B cell (primary cell): Measurements from ENCODE around the gene SLC13A4. TPM values are rescaled to one million over a fixed set of nuclear protein-coding genes. Genes with fewer than 3 reads are reported as not detected.

Source experiments
- ATAC-seq: fragments of 200-7000 bp; cut with Tn5 transposase; one replicate; pipeline ENCODE4 v1.10.0; 2021; ENCODE audit warnings: low read depth, mild to moderate bottlenecking, moderate number of reproducible peaks, moderate library complexity
- CTCF ChIA-PET: fragments of 350-600 bp; sonication (Branson Sonifier 250); formaldehyde crosslinking; loops from one replicate; lab custom pipeline; 2021; ENCODE audit warnings: antibody characterized with exemption, inconsistent platforms; lab: Charles Lee
- POLR2A ChIA-PET: fragments of 350-600 bp; sonication (Branson Sonifier 250); formaldehyde crosslinking; loops from one replicate; lab custom pipeline; 2021; ENCODE audit warnings: antibody characterized with exemption; lab: Charles Lee
- DNase-seq: peaks from one replicate; pipeline ENCODE4 v3.0.0; 2013
- H2AFZ ChIP-seq: 2 replicates; pipeline ENCODE4 v1.6.1; 2012; ENCODE audit warnings: mild to moderate bottlenecking, low read depth, low read length; ENCODE audit not compliant: insufficient read depth, poor library complexity, severe bottlenecking
- H3K27ac ChIP-seq, 2 donors: 1 replicate in 1 of 2; 2 replicates in 1 of 2; pipeline ENCODE4 v1.5.1; 2012 to 2013; ENCODE audit warnings: low read length in 2 of 2, mild to moderate bottlenecking in 2 of 2, moderate library complexity in 1 of 2
- H3K27me3 ChIP-seq, 4 experiments: fragments of 200-600 bp in 1 of 4; sonication (generic) in 1 of 4; replicated peaks in 1 of 4; 1 replicate in 2 of 4; 2 replicates in 2 of 4; pipeline versions ENCODE4 v1.6.1 to v1.7.0; 2013 to 2016; ENCODE audit warnings: low read length in 3 of 4, mild to moderate bottlenecking in 2 of 4, mixed read lengths in 1 of 4, moderate library complexity in 1 of 4; ENCODE audit not compliant: insufficient read depth in 4 of 4, control insufficient read depth in 3 of 4; ENCODE audit errors: control extremely low read depth in 1 of 4
- H3K36me3 ChIP-seq, 2 experiments: replicated peaks in 1 of 2; 1 replicate in 1 of 2; 2 replicates in 1 of 2; pipeline versions ENCODE4 v1.6.1 to v1.7.1; 2013; ENCODE audit warnings: low read length in 1 of 2; ENCODE audit not compliant: insufficient read depth in 2 of 2, control insufficient read depth in 1 of 2; ENCODE audit errors: control extremely low read depth in 1 of 2, extremely low read depth in 1 of 2
- H3K4me1 ChIP-seq, 2 donors: fragments of 200-600 bp in 1 of 2; sonication (generic) in 1 of 2; 1 replicate in 1 of 2; 2 replicates in 1 of 2; pipeline versions ENCODE4 v1.5.1 to v1.6.1; 2013 to 2017; ENCODE audit warnings: low read length in 2 of 2; ENCODE audit not compliant: control insufficient read depth in 2 of 2, insufficient read depth in 2 of 2
- H3K4me2 ChIP-seq: replicated peaks from 2 replicates; pipeline ENCODE3; 2012; ENCODE audit warnings: mild to moderate bottlenecking, low read depth, low read length; ENCODE audit not compliant: poor library complexity, severe bottlenecking
- H3K4me3 ChIP-seq, 5 experiments: fragments of 200-600 bp in 1 of 5; sonication (generic) in 1 of 5; 1 replicate in 3 of 5; 2 replicates in 2 of 5; pipeline versions ENCODE4 v1.5.1 to v1.7.0; 2011 to 2016; ENCODE audit warnings: low read length in 4 of 5, mild to moderate bottlenecking in 4 of 5, low read depth in 2 of 5, control low read depth in 1 of 5, moderate library complexity in 1 of 5; ENCODE audit not compliant: insufficient read depth in 1 of 5; ENCODE audit errors: control extremely low read depth in 1 of 5, extremely low read depth in 1 of 5
- H3K79me2 ChIP-seq: fragments of 200-600 bp; sonication (generic); one replicate; pipeline ENCODE4 v1.6.0; 2016; ENCODE audit warnings: low read length; ENCODE audit not compliant: control insufficient read depth, insufficient read depth
- H3K9ac ChIP-seq: fragments of 200-600 bp; sonication (generic); 2 replicates; pipeline ENCODE4 v1.6.1; 2017; ENCODE audit warnings: mild to moderate bottlenecking, low read length, moderate library complexity
- H3K9me3 ChIP-seq, 3 donors: one replicate each; pipeline versions ENCODE4 v1.6.1 to v1.7.1; 2013; ENCODE audit warnings: low read length in 2 of 3; ENCODE audit not compliant: control insufficient read depth in 2 of 3, insufficient read depth in 1 of 3; ENCODE audit errors: control extremely low read depth in 1 of 3
- H4K20me1 ChIP-seq: 2 replicates; pipeline ENCODE4 v1.6.0; 2012; ENCODE audit warnings: mild to moderate bottlenecking, low read length; ENCODE audit not compliant: insufficient read depth, control insufficient read depth, poor library complexity, severe bottlenecking
- H3K27ac Mint-ChIP-seq: one replicate; pipeline ENCODE4 v1.8.0; 2021; ENCODE audit warnings: mixed read lengths
- H3K27me3 Mint-ChIP-seq: one replicate; pipeline ENCODE4 v1.8.0; 2021; ENCODE audit warnings: mixed read lengths
- H3K4me1 Mint-ChIP-seq: one replicate; pipeline ENCODE4 v1.8.0; 2021; ENCODE audit warnings: mixed read lengths
- H3K4me3 Mint-ChIP-seq: one replicate; pipeline ENCODE4 v1.8.0; 2021; ENCODE audit warnings: mixed read lengths
- H3K9me3 Mint-ChIP-seq: one replicate; pipeline ENCODE4 v1.8.0; 2022; ENCODE audit warnings: mixed read lengths; ENCODE audit not compliant: insufficient read depth
- CTCF ChIP-seq: fragments of 200-600 bp; IDR thresholded peaks from one replicate; pipeline ENCODE4 v1.8.0; 2022; ENCODE audit warnings: antibody characterized with exemption, mild to moderate bottlenecking
- EZH2 ChIP-seq: IDR thresholded peaks from 2 replicates; pipeline ENCODE4 v1.6.1; 2012; ENCODE audit warnings: borderline replicate concordance, low read depth, mild to moderate bottlenecking, moderate library complexity, low read length; ENCODE audit not compliant: insufficient read depth, poor library complexity, severe bottlenecking
- WGBS: methylation state at CpG from one replicate; pipeline ENCODE4 v1.1.5; 2013; ENCODE audit warnings: missing lambda C conversion rate; ENCODE audit not compliant: insufficient coverage; 5-methylcytosine and 5-hydroxymethylcytosine counted together
- intact Hi-C: fragments of 100-400 bp; cut with micrococcal nuclease; formaldehyde crosslinking; loops from one replicate; pipeline ENCODE4 v1.10.0; 2022
- polyA plus RNA-seq: library from polyadenylated mRNA; depleted of rRNA; stranded (reverse); fragments of >200 nt; gene quantifications from 2 replicates; pipeline ENCODE4 v1.2.3, GENCODE V29; 2012
- total RNA-seq, 2 donors: library from RNA; stranded (reverse); fragments of 120-200 nt in 1 of 2; gene quantifications; 1 replicate in 1 of 2; 2 replicates in 1 of 2; pipeline versions ENCODE4 v1.2.3 to v1.2.4, GENCODE V29; 2013 to 2022

SLC13A4 gene
- total and polyA plus RNA-seq, 2 donors (not counting 1 experiment from before 2014, with no cell fraction given): not detected

- no peaks in the 10 kb centered on the region for H3K9me3 Mint-ChIP-seq
- H3K4me1 ChIP-seq: no peaks in the 10 kb centered on the region
- H3K4me3 Mint-ChIP-seq: no peak overlapping the region
- intact Hi-C loops: no loop called here
- H3K27ac ChIP-seq: no peak overlapping the region
- H3K27me3 Mint-ChIP-seq: peaks cover 17% of the 10 kb centered on the region
- peaks cover 0 to 5% (median 0%) of the 10 kb centered on the region in 4 experiments for H3K27me3 ChIP-seq
- H3K4me3 ChIP-seq: no peak overlapping the region
- no peak for ATAC-seq
- H3K4me1 Mint-ChIP-seq: no peaks in the 10 kb centered on the region
- no peak overlapping the region for H3K9ac ChIP-seq
- H3K9me3 ChIP-seq: no peaks in the 10 kb centered on the region
- H3K36me3 ChIP-seq: no peaks in the 10 kb centered on the region
- ChIA-PET CTCF (no interaction called here), POLR2A (no interaction called here)
- TF ChIP-seq CTCF: no peak
- no peak for TF ChIP-seq EZH2
- no peak overlapping the region for H3K4me2 ChIP-seq
- no peaks in the 10 kb centered on the region for H4K20me1 ChIP-seq
- no CpG with 5 or more reads among the region's 1 CpG for WGBS
- no peak for DNase-seq
- H2AFZ ChIP-seq: no peak overlapping the region
- H3K27ac Mint-ChIP-seq: no peak overlapping the region
- no peaks in the 10 kb centered on the region for H3K79me2 ChIP-seq
Observed at GRCh38 chr7:135715673-135716072, 12.3 kb downstream of the SLC13A4 start.

- H3K27me3 ChIP-seq: peaks cover 0 to 5% (median 0%) of the 10 kb centered on the region in 4 experiments
- intact Hi-C loops: no loop called here
- ATAC-seq: no peak
Observed at GRCh38 chr7:135715055-135715522, 12.9 kb downstream of the SLC13A4 start.

More at GRCh38 chr7:135715055-135715522, 12.9 kb downstream of the SLC13A4 start:
- H3K36me3 ChIP-seq: no peaks in the 10 kb centered on the region
- Mint-ChIP-seq H3K4me1 (no peaks in the 10 kb centered on the region), H3K4me3 (no peak overlapping the region), H3K27me3 (peaks cover 16% of the 10 kb centered on the region), H3K27ac (no peak overlapping the region), H3K9me3 (no peaks in the 10 kb centered on the region)
- no peaks in the 10 kb centered on the region for H3K79me2 ChIP-seq
- no peak overlapping the region for H3K4me2 ChIP-seq
- 93% methylated on average over 5 of the region's 5 CpGs for WGBS
- TF ChIP-seq EZH2 (no peak), CTCF (no peak)
- H3K9ac ChIP-seq: no peak overlapping the region
- no peak for DNase-seq
- H3K9me3 ChIP-seq: no peaks in the 10 kb centered on the region
- no peaks in the 10 kb centered on the region for H3K4me1 ChIP-seq
- no peak overlapping the region for H3K27ac ChIP-seq
- ChIA-PET CTCF (no interaction called here), POLR2A (no interaction called here)
- H2AFZ ChIP-seq: no peak overlapping the region
- H4K20me1 ChIP-seq: no peaks in the 10 kb centered on the region
- H3K4me3 ChIP-seq: no peak overlapping the region
